LHCN-M2 (cell line): ENCODE results near the gene HNRNPK. TPM values are rescaled to one million over a fixed set of nuclear protein-coding genes. Genes with fewer than 3 reads are reported as not detected.
"Not testable (repeated sequence)": the region's sequence is repeated elsewhere in the genome, so short reads cannot be mapped to it uniquely, and the experiment has no call there.

ENCODE experiments used
- DNase-seq: peaks from one replicate; pipeline ENCODE4 v3.0.0-alpha.2; 2012; ENCODE audit warnings: low read depth
- total RNA-seq: library from RNA; depleted of rRNA; stranded (reverse); fragments of >200 nt; gene quantifications from 2 replicates; pipeline ENCODE4 v1.2.3, GENCODE V29; 2014

The HNRNPK gene
- total RNA-seq, 1 experiment from 2014 or later, result 719 TPM

- no peak for DNase-seq
These were observed 2.8 kb downstream of the HNRNPK start for GRCh38 chr9:83977196-83977595.

GRCh38 chr9:83976372-83976771 lies 3.6 kb downstream of the HNRNPK start:
- DNase-seq, result no peak

DNA sequence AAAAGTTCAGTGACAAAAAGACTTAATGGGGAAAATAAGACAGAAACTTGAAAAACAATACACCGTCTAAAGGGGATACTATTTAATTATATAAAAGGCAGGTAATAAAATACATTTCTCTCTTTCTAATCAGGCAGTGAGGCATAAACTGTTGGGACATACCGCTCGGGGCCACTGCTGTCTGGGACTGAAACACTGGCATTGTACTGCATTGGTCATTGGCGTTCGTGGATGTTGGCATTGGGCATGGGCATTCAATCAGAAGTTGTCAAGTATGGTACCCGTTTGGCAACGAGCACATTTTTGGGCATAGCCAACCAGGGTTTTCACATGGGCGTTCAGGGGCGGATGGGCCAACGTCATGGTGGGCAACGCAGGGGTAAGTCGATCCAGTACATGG lies 4.7 kb downstream of the HNRNPK start:
- no peak for DNase-seq

- no peak for DNase-seq
These were observed 7.7 kb downstream of the HNRNPK start for GRCh38 chr9:83972286-83972685.

DNA sequence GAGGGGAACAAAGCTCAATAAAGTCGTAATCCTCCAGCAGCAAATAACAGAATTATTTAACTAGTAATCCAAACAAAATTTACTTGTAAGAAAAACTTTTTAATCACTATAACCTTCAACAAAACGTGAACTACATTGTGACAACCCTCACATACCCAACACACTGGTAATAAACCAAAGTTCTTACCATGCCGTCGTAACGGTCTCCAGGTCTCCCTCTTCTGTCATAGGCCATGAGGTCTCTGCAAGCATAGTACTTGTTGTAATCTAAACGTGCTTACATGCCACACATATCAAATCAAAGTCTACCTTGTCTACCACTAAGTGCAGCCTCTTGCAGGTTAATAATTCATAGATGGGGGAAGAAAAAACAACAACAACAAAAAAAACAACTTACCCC lies 8.5 kb downstream of the HNRNPK start:
- DNase-seq, result no peak

GRCh38 chr9:83969602-83970001 lies 10.4 kb downstream of the HNRNPK start:
- DNase-seq, result no peak

DNA sequence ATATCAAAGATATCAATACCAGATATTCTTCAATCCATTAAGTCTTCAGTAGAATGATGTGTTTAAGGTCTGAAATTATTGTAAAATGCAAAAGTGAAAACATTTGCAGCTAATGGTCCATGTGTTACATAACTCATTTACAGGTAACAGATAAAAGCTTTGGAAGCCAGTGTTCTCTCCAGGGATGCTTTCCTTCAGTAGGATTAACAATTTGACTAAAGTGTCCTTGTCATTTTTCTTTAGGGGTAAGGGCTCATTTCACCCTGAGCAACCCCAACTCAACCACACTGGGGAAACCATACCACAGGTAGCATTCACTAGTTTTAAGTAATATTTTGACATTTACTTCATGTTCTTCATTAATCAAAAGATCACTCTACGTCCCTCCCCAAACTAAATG lies 12.9 kb downstream of the HNRNPK start:
- DNase-seq, result no peak

DNA sequence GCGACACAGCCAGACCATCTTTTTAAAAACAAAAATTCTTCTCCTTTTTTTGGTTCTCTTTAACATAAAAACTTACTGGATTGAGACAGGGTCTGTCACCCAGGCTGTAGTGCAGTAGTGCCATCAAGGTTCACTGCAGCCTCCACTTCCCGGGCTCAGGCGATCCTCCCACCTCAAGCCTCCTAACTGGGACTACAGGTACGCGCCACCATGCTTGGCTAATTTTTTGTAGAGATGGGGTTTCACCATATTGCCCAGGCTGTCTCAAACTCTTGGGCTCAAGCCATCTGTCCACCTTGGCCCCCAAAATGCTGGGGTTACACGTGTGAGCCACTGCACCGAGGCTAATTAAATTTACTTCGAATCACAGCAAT lies 13.8 kb downstream of the HNRNPK start:
- no peak for DNase-seq

DNA sequence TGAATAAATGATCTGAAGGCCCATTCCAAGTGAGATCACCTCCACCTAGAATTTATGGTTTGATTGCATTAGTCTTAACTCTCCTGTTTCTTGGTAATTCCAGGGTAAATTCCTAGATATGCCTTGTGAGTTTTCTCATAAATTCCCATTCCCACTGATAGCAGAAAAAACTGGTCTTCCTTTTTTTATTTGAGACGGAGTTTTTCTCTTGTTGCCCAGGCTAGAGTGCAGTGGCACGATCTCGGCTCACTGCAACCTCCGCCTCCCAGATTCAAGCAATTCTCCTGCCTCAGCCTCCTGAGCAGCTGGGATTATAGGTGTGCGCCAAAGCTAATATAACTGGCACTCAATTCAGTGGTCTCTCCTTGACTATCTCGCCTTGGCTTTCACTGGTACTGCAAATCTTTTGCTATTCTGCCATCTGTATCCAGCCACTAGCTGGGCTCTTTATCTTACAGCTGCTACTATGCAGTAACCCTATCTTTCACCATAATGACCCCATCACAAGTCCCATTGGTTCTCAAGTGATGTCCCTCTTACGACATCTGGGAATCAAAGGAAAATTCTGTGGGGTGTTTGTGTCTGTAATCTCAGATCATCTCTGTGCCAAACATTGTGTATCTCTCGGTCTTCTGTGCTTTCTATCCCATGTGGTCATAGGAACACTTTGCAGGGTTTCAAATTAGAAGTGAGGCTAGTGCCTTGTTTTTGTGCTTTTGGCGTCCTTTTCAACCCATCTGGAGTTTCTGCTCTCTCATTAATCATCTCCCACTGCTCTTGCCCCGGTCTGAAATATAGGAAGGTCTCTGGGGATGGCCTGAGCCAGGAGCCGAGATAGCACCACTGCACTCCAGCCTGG lies 14.4 kb downstream of the HNRNPK start:
- DNase-seq, result peak; percentile 41

- DNase-seq, result no peak
These were observed 15.1 kb downstream of the HNRNPK start for GRCh38 chr9:83964973-83965349.

- no peak for DNase-seq
These were observed 17.9 kb downstream of the HNRNPK start for GRCh38 chr9:83962165-83962564.

- DNase-seq, result no peak
These were observed 19.0 kb downstream of the HNRNPK start for GRCh38 chr9:83960991-83961390.

GRCh38 chr9:83959061-83959460 lies 21.0 kb downstream of the HNRNPK start:
- peak; percentile 95 for DNase-seq

- no peak for DNase-seq
These were observed 22.8 kb downstream of the HNRNPK start for GRCh38 chr9:83957248-83957513.

DNA sequence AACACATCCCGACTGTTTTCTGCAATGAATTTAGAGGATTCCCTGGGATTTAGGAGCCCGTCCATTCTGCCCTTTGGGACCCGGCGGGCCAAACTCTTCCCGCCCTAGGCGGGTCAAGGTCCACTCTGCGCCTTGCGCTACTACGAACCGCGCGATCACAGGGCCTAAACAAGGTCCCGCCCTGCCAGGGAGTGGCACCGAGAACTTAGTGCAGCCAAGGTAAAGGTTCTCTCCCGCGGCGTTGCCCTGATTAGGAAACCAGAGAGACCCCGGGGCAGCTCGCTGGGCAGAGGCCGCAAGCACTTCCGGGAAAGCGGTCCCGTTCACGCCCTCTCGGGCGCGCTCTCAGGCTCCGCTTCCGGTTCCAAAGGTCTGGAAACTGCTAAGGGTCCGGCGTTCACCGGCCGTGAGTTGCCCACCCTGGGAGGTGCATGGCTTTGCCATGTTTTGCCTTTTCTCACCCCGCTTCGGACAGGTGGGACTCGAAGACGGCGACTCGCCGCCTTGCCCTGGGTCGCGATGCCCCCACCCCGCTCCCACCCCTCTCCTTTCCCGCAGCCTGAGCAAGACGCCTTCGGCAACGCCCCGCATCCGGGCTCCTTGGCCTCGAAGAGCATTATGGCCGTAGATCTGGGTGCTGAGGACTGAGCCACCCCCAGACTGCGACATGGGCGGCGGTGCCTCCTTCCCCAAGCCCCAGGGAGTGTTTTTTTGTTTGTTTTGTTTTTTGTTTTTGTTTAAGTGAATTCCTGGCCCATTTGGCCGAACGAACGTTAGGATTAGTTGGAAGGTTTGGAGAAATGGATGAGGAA lies 23.4 kb downstream of the HNRNPK start:
- peak; percentile 70 for DNase-seq

DNA sequence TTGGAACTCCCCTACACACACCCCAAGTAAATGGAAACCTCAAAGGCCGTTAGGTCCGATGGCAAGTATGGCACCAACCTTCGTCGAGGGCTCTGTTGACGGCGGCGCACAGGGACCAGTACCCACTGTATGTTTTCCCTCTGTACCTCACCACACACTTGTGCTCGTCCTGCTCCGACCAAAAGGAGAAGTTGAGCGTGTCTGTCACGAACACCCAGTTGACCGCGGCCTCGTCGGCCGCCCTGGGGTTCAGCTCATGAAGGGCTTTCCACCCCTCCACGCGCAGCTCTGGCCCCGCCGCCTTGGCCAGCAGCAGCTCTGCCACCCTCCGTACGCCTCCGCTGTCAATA lies 24.0 kb downstream of the HNRNPK start:
- DNase-seq, result peak; percentile 36

DNA sequence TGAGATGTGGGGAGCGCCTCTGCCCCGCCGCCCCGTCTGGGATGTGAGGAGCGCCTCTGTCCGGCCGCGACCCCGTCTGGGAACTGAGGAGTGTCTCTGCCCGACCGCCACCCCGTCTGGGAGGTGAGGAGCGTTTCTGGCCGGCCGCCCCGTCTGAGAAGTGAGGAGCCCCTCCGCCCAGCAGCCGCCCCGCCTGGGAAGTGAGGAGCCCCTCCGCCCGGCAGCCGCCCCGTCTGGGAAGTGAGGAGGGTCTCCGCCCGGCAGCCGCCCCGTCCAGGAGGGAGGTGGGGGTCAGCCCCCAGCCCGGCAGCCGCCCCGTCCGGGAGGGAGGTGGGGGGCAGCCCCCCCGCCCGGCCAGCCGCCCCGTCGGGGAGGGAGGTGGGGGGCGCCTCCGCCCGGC lies 31.9 kb downstream of the HNRNPK start:
- DNase-seq, result not testable (repeated sequence)

DNA sequence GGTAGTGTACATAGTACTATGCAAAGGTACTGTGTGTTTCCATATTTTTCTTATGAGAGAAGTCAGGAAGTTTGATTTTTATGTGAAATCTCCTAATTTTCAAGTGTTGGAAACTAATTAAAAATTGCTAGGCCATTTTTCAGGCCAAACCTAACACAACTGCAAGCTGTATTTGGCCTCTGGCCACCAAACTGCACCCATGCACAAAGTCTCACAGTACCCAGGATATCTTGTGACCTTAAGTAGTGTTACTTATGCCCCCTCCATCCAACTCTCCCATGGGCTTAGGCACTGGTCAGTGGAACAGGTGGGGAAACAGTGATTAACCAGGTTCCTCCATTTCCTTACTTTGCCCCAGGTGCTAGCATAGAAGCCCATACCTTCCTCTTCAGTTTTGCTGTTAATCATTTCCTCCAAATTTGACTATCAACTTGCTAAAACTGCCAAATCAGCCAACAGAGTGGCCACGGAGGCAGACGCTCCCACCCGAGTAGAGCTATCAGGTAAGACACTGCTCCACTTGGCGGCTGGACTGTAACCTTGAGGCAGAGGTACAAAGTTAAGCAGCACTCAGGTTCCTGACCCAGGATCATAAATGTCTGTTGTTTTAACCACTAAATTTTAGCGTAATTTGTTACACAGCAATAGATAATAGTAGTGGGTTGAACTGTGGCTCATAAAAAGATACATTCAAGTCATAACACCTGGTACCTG lies 39.3 kb downstream of the HNRNPK start:
- DNase-seq, result no peak

DNA sequence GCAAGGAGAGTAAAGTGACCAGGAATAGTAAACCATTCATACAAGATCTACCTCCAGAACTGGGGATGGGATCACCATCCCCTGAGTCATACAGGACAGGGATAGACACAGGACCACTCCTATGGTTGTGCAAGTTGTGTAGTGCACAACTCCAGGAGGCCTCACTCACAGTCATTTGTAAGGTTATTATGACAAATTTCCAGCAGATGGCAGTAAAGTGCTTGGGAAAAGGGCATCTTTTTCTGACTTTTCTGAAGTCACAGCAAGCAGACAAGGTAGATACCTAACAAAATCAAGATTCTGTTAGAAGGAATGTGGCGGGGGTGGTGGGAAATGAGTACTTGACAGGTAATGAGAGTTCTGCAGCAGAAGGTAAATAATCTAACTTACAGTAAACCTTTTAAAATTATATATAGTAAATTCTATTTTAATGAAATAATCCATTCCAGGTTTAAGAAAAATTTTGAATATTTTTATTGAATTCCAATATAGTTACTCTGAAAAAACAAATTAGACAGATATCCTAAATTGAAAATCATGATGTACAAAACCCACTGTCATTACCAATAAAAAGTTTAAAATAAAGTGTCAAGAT lies 42.1 kb downstream of the HNRNPK start:
- peak; percentile 65 for DNase-seq

DNA sequence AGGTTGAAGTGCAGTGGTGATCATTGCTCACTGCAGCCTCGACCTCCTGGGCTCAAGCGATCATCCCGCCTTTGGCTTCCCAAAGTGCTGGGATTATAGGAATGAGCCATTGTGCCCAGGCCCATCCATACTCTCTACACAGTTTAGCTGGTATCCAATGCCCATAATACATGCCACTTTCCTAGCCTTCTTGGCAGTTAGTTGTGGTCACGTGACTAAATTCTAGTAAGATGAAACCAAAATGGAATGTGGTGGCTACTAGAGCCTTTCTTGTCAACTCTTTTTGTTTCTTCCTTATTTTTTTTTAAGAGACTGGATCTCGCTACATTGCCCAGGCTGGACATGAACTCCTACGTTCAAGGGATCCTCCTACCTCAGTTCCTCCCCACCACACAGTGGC lies 43.5 kb downstream of the HNRNPK start:
- peak; percentile 26 for DNase-seq

GRCh38 chr9:83935276-83935935 lies 44.6 kb downstream of the HNRNPK start:
- peak; percentile 85 for DNase-seq
